HEK293 (cell line): ENCODE data around the gene CHCHD1.

Experiments used
- CTCF ChIP-seq: fragments of 450-650 bp; formaldehyde crosslinking; IDR thresholded peaks from 2 replicates; pipeline ENCODE4 v1.5.1; 2016; ENCODE audit warnings: missing biosample characterization, missing genetic modification characterization
- GLIS2 ChIP-seq: fragments of 450-650 bp; formaldehyde crosslinking; IDR thresholded peaks from 2 replicates; pipeline ENCODE4 v1.5.1; 2016; ENCODE audit warnings: missing biosample characterization, missing genetic modification characterization
- MEIS1 ChIP-seq: sonication (generic); formaldehyde crosslinking; IDR thresholded peaks from 2 replicates; pipeline ENCODE4 v1.8.1; 2022; ENCODE audit warnings: missing genetic modification reagents, mild to moderate bottlenecking, borderline replicate concordance
- REST ChIP-seq: fragments of 450-650 bp; formaldehyde crosslinking; IDR thresholded peaks from 2 replicates; pipeline ENCODE4 v1.5.1; 2016; ENCODE audit warnings: missing biosample characterization, missing genetic modification characterization
- TRIM28 ChIP-seq: IDR thresholded peaks from 2 replicates; pipeline ENCODE4 v1.6.1; 2011; ENCODE audit warnings: low read length, control low read depth, borderline replicate concordance
- WT1 ChIP-seq: fragments of 450-650 bp; formaldehyde crosslinking; IDR thresholded peaks from 2 replicates; pipeline ENCODE4 v1.5.1; 2016; ENCODE audit warnings: missing biosample characterization, missing genetic modification characterization
- YY1 ChIP-seq: fragments of 450-650 bp; formaldehyde crosslinking; IDR thresholded peaks from 2 replicates; pipeline ENCODE4 v1.5.1; 2018; ENCODE audit warnings: missing biosample characterization, missing genetic modification characterization
- ZBTB21 ChIP-seq: fragments of 450-650 bp; formaldehyde crosslinking; IDR thresholded peaks from 2 replicates; pipeline ENCODE4 v1.5.1; 2017; ENCODE audit warnings: missing biosample characterization, missing genetic modification characterization
- ZNF10 ChIP-seq: fragments of 450-650 bp; formaldehyde crosslinking; IDR thresholded peaks from 2 replicates; pipeline ENCODE4 v1.5.1; 2017; ENCODE audit warnings: missing biosample characterization, missing genetic modification characterization
- ZNF175 ChIP-seq: fragments of 450-650 bp; formaldehyde crosslinking; IDR thresholded peaks from 2 replicates; pipeline ENCODE4 v1.5.1; 2016; ENCODE audit warnings: missing biosample characterization, missing genetic modification characterization
- ZNF214 ChIP-seq: fragments of 450-650 bp; formaldehyde crosslinking; IDR thresholded peaks from 2 replicates; pipeline ENCODE4 v1.5.1; 2017; ENCODE audit warnings: missing biosample characterization, mild to moderate bottlenecking, missing genetic modification characterization, borderline replicate concordance
- ZNF274 ChIP-seq, 2 experiments: fragments of 200-500 bp in 1 of 2; fragments of 450-650 bp in 1 of 2; sonication (Bioruptor generic) in 1 of 2; formaldehyde crosslinking in 1 of 2; IDR thresholded peaks; 2 replicates each; pipeline versions ENCODE4 v1.5.1 to v1.6.1; 2014 to 2016; ENCODE audit warnings: borderline replicate concordance in 1 of 2, inconsistent platforms in 1 of 2, low read length in 1 of 2, missing biosample characterization in 1 of 2, missing genetic modification characterization in 1 of 2
- ZNF571 ChIP-seq: fragments of 450-650 bp; formaldehyde crosslinking; IDR thresholded peaks from 2 replicates; pipeline ENCODE4 v1.5.0; 2017; ENCODE audit warnings: missing biosample characterization, missing genetic modification characterization
- ZNF621 ChIP-seq: fragments of 450-650 bp; formaldehyde crosslinking; IDR thresholded peaks from 2 replicates; pipeline ENCODE4 v1.5.1; 2017; ENCODE audit warnings: missing biosample characterization, missing genetic modification characterization

GRCh38 chr10:73819081-73819480 lies 37.2 kb downstream of the CHCHD1 start:
- TF ChIP-seq TRIM28: no peak
- TF ChIP-seq ZNF621 (tag by site-specific recombination): no peak
- no peak for TF ChIP-seq YY1 (tag by site-specific recombination)
- no peak for TF ChIP-seq GLIS2 (tag by site-specific recombination)
- no peak for TF ChIP-seq ZBTB21 (tag by site-specific recombination)
- no peak for TF ChIP-seq ZNF274 (IDR thresholded peaks at IDR 0.05; ENCODE audit: low read length)
- no peak for TF ChIP-seq ZNF274 (tag by site-specific recombination; IDR thresholded peaks at IDR 0.05; ENCODE audit: borderline replicate concordance)
- no peak for TF ChIP-seq MEIS1 (CRISPR knock-in tag)
- TF ChIP-seq REST (tag by site-specific recombination): no peak
- TF ChIP-seq ZNF571: no peak
- no peak for TF ChIP-seq ZNF214 (tag by site-specific recombination)
- no peak for TF ChIP-seq ZNF10
- TF ChIP-seq CTCF (tag by site-specific recombination): no peak
- TF ChIP-seq ZNF175 (tag by site-specific recombination): no peak
- TF ChIP-seq WT1: no peak
